LNCAP (cell line): ENCODE measurements around the gene SMIM14.

Source experiments
- TF ChIP-seq, protein P1 (sequence below): fragments of 450-650 bp; IDR thresholded peaks from 2 replicates; pipeline ENCODE4 v1.5.1; 2017; ENCODE audit warnings: mild to moderate bottlenecking

The SMIM14 gene

DNA sequence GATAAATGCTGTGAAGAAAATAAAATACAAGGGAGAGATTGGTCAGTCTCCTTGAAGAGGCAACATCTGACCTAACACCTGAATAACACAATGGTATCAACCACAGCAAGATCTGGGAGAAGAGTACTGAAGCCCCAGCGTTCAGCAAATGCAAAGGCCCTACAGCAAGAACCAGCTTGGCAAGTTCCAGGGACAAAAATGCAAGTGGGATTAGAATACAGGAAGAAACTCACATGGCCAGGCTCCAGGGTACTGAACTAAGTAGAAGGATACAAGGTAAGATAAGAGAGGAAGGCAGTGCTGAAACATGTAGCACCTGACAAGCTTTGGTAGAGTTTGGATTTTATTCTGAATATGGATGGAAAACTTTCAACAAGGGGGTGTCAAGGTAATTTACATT, 3.6 kb downstream of the SMIM14 start:
- TF ChIP-seq, protein P1, sequence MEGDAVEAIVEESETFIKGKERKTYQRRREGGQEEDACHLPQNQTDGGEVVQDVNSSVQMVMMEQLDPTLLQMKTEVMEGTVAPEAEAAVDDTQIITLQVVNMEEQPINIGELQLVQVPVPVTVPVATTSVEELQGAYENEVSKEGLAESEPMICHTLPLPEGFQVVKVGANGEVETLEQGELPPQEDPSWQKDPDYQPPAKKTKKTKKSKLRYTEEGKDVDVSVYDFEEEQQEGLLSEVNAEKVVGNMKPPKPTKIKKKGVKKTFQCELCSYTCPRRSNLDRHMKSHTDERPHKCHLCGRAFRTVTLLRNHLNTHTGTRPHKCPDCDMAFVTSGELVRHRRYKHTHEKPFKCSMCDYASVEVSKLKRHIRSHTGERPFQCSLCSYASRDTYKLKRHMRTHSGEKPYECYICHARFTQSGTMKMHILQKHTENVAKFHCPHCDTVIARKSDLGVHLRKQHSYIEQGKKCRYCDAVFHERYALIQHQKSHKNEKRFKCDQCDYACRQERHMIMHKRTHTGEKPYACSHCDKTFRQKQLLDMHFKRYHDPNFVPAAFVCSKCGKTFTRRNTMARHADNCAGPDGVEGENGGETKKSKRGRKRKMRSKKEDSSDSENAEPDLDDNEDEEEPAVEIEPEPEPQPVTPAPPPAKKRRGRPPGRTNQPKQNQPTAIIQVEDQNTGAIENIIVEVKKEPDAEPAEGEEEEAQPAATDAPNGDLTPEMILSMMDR = no peak

DNA sequence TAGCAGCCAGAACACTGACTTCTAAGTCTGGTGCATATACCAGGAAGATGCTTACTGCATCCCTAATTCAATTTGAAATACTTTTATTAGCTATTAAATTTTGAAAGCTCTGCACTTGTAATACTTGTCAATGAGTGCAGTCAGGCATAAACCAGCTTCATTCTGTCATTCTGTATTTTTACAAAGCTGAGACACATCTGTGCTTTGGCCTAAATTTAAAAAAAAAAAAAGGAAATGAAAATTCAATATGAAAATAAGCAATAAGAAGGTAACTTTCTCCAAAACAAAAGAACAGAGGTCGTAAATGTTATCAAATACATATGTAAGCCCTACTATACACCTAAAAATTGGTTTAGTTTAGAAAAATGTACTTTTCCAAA, 7.0 kb downstream of the SMIM14 start:
- TF ChIP-seq, protein P1 = no peak

DNA sequence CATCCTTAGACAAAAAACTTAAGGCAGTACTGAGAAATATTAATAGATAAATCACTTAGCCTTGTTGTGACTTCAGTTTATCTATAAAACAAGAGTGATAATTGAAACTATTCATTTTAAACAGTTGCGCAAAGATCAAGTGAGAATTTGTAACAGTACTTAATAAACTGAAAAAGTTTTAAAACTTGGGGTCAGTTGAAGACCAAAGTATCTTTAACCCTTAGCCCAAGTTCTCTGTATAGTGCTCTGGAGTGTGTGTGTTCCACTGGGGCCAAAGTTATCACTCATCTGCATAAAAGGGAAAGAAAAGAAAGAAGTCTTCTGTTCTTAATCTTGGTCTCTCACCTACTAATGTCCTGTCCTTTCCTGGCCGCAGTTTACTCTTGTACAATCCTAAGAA, 11.3 kb downstream of the SMIM14 start:
- TF ChIP-seq, protein P1 = no peak

DNA sequence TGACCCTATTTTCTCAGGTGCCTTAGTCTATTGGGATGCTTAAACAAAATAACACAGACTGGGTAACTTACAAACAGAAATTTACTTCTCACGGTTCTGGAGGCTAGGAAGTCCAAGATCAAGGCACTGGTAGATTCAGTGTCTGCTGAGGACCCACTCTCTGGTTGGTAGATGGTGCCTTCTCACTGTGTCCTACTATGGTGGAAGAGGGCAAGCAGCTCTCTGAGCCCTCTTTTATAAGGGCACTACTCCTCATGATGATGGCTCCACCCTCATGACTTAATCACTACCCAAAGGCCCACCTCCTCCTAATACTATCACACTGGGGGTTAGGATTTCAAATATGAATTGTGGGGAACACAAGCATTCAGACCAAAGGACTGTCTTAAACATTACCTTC, 11.8 kb downstream of the SMIM14 start:
- TF ChIP-seq, protein P1 = no peak

DNA sequence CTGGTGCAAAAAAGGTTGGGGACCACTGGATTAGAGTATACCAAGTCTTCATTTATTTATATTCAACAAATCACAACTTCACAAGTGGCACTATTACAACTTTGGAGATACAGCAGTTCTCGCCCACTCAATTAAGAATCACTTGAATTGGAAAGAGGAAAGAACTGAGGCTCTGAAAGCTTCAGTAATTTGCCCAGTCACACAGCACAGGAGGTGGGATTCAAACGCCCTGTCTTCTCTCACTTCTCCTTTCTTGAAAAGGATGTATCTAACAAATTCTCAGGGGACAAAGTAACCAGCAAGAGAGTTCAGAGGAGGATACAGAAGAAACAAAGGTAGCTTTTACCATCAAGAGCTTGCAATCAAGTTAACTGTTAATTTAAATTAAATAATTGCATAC, 12.4 kb downstream of the SMIM14 start:
- TF ChIP-seq, protein P1 = no peak

DNA sequence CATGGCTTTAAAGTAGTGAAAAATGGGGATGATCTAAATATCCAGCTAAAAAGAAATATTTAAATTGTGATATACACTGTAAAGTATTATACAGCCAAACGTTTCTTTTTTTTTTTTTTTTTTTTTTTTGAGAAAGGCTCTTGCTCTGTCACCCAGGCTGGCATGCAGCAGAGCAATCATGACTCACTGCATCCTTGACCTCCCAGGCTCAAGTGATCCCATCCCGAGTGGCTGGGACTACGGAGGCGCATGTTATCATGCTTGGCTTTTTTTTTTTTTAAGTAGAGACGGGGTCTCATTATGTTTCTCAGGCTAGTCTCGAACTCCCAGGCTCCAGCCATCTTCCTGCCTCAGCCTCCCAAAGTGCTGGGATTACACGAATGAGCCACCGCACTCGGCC, 17.1 kb downstream of the SMIM14 start:
- TF ChIP-seq, protein P1 = no peak

DNA sequence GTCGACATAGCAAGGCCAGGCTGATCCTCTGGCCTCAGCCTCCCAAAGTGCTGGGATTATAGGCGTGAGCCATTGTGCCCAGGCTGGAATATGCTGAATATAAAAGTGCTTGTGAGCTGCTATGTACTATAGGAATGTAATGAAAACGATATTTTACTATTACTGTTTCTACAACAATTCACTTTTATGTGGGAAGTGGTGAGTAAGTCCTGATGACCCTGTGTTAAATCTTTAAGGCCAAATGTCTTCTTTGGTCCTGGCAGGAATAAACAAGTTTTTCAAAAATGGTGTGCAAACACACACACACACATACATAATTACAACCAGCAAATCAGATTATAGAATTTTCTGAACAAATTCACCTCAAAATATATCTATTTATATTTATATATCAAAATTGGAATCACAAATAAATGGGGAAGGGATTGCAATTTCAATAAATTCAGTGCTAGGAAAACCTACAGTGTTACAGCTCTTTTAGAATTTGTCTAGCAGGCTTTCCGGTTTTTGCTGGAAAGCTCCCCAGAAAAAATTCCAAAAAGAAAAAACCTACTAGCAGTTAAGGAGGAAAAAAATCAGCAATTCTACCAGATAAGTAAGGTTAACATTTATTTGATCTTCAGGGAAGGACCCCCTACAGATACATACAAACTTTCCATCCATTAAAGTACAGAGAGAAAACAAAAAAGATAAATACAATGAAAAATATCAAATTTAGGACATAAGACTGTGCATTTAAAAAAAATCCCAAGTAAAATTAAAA, 17.9 kb downstream of the SMIM14 start:
- TF ChIP-seq, protein P1 = no peak

DNA sequence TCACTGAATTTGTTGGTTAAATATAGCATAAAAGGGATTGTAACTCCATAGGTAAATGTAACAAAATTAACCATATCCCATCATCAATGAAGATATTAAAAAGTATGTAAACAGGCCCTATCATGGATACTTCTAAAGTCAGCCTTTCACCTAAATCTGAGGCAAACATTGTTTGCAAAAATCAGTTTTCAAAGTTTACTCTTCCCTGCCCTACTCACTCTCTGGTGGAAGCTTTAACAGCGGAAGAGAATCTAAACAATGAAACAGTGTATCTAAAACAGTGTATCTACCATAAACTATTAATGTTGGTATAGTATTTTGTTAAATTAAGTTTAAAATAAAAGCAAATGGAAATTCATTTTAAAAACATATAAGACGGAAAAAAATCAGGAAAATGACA, 21.1 kb downstream of the SMIM14 start:
- TF ChIP-seq, protein P1 = no peak
